ENCODE data around the gene OR4D2. TPM values are rescaled to one million over a fixed set of nuclear protein-coding genes. Genes with fewer than 3 reads are reported as not detected.

The OR4D2 gene
- total and polyA plus RNA-seq, 2 of the 4 experiments (the other 2 are of a cell fraction) = not detected

- Histone ChIP-seq H3K56ac (ENCODE audit: extremely low read depth, insufficient read depth, low read length) (no peak overlapping the region), H3K9ac (ENCODE audit: low read depth, low read length) (no peak overlapping the region), H3K9me1 (ENCODE audit: insufficient read depth, low read length) (no peaks in the 10 kb centered on the region), H2AFZ (replicated peaks; ENCODE audit: low read length, poor library complexity) (no peak overlapping the region), H2BK120ac (ENCODE audit: low read depth, low read length) (no peak overlapping the region), H3K4me1 (ENCODE audit: control insufficient read depth, insufficient read depth, low read length) (no peaks in the 10 kb centered on the region), H3K36me3 (ENCODE audit: control insufficient read depth, insufficient read depth, low read length) (no peaks in the 10 kb centered on the region), H4K91ac (ENCODE audit: insufficient read depth, low read depth, low read length) (no peak overlapping the region), H3K4me3 (ENCODE audit: insufficient read depth, low read depth, low read length) (no peak overlapping the region), H3K18ac (ENCODE audit: low read depth, low read length) (no peak overlapping the region), H4K5ac (ENCODE audit: low read depth, low read length) (no peak overlapping the region), H3K27ac (ENCODE audit: insufficient read depth, low read length) (no peak overlapping the region), H2AK9ac (replicated peaks; ENCODE audit: low read depth, low read length, poor library complexity) (no peak overlapping the region), H4K20me1 (ENCODE audit: insufficient read depth, low read length) (no peaks in the 10 kb centered on the region), H4K8ac (ENCODE audit: low read depth in 2 of 2, low read length in 2 of 2) (no peak overlapping the region), H3K14ac (replicated peaks; ENCODE audit: low read depth, low read length) (no peak overlapping the region), H2BK5ac (ENCODE audit: low read depth, low read length, poor library complexity, severe bottlenecking) (no peak overlapping the region), H3K79me1 (ENCODE audit: low read depth in 1 of 2, low read length in 2 of 2) (no peaks in the 10 kb centered on the region), H2AK5ac (ENCODE audit: low read depth, low read length) (no peak overlapping the region), H3K23ac (ENCODE audit: low read depth, low read length) (no peak overlapping the region), H3K9me3 (ENCODE audit: control insufficient read depth, insufficient read depth, low read length) (no peaks in the 10 kb centered on the region), H3K4me2 (ENCODE audit: low read depth, low read length) (no peak overlapping the region), H3K4ac (ENCODE audit: low read depth, low read length) (no peak overlapping the region), H2BK15ac (ENCODE audit: low read depth, low read length) (no peak overlapping the region), H3K27me3 (ENCODE audit: control insufficient read depth, insufficient read depth, low read length) (peaks cover 2% of the 10 kb centered on the region; the same call in 1 of the 2 replicates), H2BK20ac (ENCODE audit: low read depth, low read length) (no peak overlapping the region)
- DNase-seq (no peak), ATAC-seq (ENCODE audit: low read depth) (no peak)
- in situ Hi-C loops (cut with MboI; ENCODE audit: low sequenced_read_pairs) = no loop called here
- ChIA-PET POLR2A (ENCODE audit: unreplicated experiment) (no interaction called here), CTCF (no interaction called here)
- TF ChIP-seq SMC3 (IDR thresholded peaks at IDR 0.05; ENCODE audit: low read depth, low read length) (no peak), RCOR1 (IDR thresholded peaks at IDR 0.05; ENCODE audit: insufficient replicate concordance, low read length) (no peak), BHLHE40 (IDR thresholded peaks at IDR 0.05; ENCODE audit: low read depth, low read length) (no peak), MAZ (IDR thresholded peaks at IDR 0.05; ENCODE audit: borderline replicate concordance, low read depth, low read length) (no peak)
- no TSS peak for BruUV-seq (replicated peaks)
- intact Hi-C loops (cut with micrococcal nuclease) = no loop called here
- no CpG with 5 or more reads among the region's 2 CpGs for WGBS, 2 experiments (ENCODE audit: extremely low coverage in 2 of 2, insufficient read length in 1 of 2)
- dilution Hi-C loops (cut with HindIII; ENCODE audit: low sequenced_read_pairs, unreplicated experiment) = no loop called here
These were observed 801 bp upstream of the OR4D2 start for GRCh38 chr17:58165981-58166380.

All from IMR-90 (cell line).